Subcutaneous adipose tissue (tissue), 4 donors: Measurements from ENCODE around the gene PHF1. TPM values are rescaled to one million over a fixed set of nuclear protein-coding genes. Genes with fewer than 3 reads are reported as not detected.

Experiments
- CTCF ChIP-seq: fragments of 450-650 bp; IDR thresholded peaks from one replicate; pipeline ENCODE4 v1.5.1; 2016; ENCODE audit warnings: low read depth, mild to moderate bottlenecking, control low read depth, antibody characterized with exemption, moderate library complexity
- total RNA-seq, 4 donors: library from RNA; depleted of rRNA; stranded (reverse); fragments of >200 nt; gene quantifications; one replicate each; pipeline ENCODE4 v1.1.0, GENCODE V29; 2016

PHF1 gene
- total RNA-seq, 4 donors from 2014 or later = 21.4 to 84.0 (median 48.3) TPM

DNA sequence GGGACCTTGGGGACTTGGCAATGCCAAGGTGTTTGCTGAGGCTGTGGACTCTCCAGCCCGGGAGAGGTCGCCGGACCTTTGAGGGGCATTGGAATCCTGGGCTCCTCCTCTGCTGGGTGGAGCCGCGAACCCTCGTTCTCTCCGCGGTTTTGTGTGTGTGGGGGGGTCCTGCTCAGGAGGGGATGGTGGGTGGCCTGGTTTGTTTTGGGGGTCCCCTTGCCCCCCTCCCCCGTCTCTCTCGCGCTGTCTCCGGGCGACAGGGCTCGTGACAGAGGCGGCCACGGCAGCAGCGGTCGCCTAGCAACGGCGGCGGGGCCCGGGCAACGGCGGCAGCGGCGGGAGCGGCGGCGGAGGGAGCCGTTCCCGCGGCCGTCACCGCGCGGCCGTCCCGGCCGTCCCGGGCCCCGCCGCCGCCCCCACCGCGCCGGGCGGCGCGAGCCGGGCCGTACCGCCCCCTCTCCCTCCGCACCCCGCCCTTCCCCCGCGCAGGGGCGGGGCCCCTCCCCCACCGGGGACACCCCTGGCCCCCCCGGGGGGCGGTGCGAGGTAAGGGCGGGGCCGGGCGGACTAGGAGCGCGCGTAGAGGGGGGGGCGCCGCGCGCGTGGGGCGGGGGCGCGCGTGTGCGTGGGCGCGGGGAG lies 16.9 kb downstream of the PHF1 start:
- no peak for TF ChIP-seq CTCF

DNA sequence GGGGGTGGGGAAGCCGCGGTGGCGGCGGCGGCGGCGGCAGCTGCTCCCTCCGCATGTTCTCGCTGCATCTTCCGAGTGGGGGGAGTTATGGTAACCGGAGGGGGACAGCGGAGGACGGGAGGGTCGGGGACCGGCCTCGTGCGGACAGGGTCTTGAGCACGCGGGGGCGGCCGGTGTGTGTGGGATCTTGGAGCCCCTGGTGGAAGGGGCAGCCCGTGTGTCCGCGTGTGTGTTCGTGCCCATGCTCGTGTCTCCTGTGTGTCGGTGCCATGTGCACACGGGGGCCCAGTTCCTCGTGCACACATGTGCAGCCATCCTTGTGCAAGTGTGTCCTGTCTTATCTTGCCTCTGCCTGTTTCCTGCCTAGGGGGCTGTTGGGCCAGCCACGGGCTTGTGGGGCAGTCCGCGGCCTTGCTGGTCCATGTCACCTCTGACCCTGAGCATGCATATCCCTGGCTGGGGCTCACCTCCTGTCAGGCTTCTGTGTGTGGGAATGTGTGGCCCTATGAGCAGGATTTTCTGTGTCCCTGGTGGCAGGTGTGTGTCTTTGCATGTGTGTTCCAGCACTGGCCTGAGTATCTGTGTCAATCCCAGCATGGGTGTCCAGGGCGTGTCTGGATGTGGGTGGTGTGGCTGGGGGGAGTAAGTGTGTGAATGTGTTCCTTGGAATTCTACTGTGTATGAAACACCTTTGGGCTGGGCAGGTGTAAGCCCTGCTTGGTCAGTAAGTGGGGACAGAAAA lies 17.6 kb downstream of the PHF1 start:
- TF ChIP-seq CTCF = no peak

DNA sequence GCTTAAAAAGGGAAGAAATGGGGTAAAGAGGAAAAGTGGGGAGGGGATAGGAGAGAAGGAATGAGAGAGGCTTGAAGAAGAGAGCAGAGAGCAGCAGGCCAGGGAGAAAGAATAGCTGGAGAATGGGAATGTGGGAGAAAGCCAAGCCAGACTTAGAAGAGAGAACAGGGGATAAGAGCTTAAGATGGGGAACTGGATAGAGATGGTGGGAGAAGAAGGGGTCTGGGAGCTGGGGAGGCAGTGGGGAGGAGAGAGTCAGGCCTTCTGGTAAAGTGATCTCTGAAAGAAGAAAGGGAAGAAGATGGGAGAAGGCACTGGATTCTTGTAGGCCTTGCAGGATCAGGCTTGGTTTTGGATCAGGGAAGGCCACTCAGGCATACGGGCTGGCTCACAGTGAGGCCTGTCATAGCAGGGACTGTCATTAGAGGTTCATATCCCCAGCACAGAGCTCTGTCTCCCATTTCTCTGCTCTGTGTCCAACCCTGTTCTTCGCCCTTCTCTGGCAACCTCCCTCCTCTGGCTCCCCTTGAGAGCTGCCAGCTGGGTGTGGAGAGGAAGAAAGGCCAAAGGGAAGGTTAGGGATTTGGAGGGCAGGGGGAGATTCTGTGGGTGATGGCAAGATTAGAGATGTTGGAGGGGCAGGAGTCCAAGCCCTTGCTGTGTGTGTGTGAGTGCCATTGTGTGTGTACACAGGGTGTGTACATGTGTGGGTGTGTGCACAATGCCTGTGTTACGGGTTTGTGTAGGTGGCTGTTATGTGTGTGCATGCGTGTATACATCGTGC lies 18.3 kb downstream of the PHF1 start:
- no peak for TF ChIP-seq CTCF

DNA sequence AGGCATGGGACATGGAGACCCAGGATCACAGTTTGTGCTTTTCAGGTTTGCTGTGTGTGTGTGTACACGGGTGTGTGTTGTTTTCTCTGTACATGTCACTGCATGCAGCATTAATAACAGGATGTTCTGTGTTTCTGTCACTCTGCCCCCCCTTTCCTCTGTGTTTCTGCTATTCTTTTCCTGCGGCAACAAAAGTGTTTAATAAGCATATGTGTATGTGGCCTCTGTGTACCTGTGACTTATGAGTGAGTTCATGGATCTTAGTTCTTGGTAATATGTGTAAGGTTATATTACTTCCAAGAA lies 18.9 kb downstream of the PHF1 start:
- TF ChIP-seq CTCF = no peak

DNA sequence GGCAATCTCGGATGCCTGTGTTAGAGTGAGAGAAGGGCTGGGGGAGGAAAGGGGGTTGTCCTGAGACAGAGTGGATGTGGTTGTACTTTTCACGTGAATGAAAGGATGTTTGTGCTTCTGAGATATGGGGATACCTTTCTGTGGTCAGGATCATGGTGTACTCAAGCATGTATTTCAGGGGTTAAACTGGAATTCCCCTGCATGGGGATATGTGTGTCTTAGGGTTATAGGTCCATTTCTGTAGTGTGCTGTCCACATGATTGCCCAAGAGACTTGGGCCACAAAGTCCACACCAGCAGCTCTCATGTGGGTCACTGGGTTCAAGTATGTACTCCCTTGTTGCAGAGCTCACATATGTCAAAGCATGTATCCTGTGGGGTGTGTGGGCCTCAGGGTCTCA lies 19.5 kb downstream of the PHF1 start:
- no peak for TF ChIP-seq CTCF

GRCh38 chr6:33430991-33431879 lies 20.4 kb downstream of the PHF1 start:
- TF ChIP-seq CTCF = no peak
